NK-92 (cell line): Measurements from ENCODE around the gene DSTN.

ENCODE experiments used
- DNase-seq: peaks from one replicate; lab custom pipeline; 2025; ENCODE audit not compliant: unreplicated experiment; lab: John Stamatoyannopoulos, UW

Gene DSTN

GRCh38 chr20:17636523-17637412 is 66.9 kb downstream of the DSTN start:
- no peak for DNase-seq

- no peak for DNase-seq
These were observed 67.5 kb downstream of the DSTN start for GRCh38 chr20:17637413-17637780.

- DNase-seq = no peak
These were observed 68.2 kb downstream of the DSTN start for GRCh38 chr20:17637985-17638640.

GRCh38 chr20:17638835-17639407 is 69.0 kb downstream of the DSTN start:
- DNase-seq = no peak

- DNase-seq = no peak
These were observed 70.4 kb downstream of the DSTN start for GRCh38 chr20:17640146-17640874.

- DNase-seq = no peak
These were observed 71.1 kb downstream of the DSTN start for GRCh38 chr20:17640875-17641378.

- DNase-seq = no peak
These were observed 71.7 kb downstream of the DSTN start for GRCh38 chr20:17641520-17641964.

- no peak for DNase-seq
These were observed 72.1 kb downstream of the DSTN start for GRCh38 chr20:17641993-17642392.

GRCh38 chr20:17642404-17643269 is 72.8 kb downstream of the DSTN start:
- no peak for DNase-seq

- DNase-seq = no peak
These were observed 73.8 kb downstream of the DSTN start for GRCh38 chr20:17643531-17644188.

GRCh38 chr20:17644451-17644850 is 74.6 kb downstream of the DSTN start:
- DNase-seq = no peak

- no peak for DNase-seq
These were observed 75.1 kb downstream of the DSTN start for GRCh38 chr20:17645010-17645409.

GRCh38 chr20:17645546-17646208 is 75.8 kb downstream of the DSTN start:
- DNase-seq = no peak

GRCh38 chr20:17646209-17646960 is 76.5 kb downstream of the DSTN start:
- DNase-seq = no peak

- no peak for DNase-seq
These were observed 77.1 kb downstream of the DSTN start for GRCh38 chr20:17646961-17647301.

GRCh38 chr20:17647391-17648314 is 77.8 kb downstream of the DSTN start:
- no peak for DNase-seq

GRCh38 chr20:17648315-17648646 is 78.4 kb downstream of the DSTN start:
- no peak for DNase-seq
